Femur (tissue), 1 donor: ENCODE data around the gene GRAP.

Source experiments
- DNase-seq: peaks from one replicate; pipeline ENCODE4 v3.0.0-alpha.2; 2017

Gene GRAP

DNA sequence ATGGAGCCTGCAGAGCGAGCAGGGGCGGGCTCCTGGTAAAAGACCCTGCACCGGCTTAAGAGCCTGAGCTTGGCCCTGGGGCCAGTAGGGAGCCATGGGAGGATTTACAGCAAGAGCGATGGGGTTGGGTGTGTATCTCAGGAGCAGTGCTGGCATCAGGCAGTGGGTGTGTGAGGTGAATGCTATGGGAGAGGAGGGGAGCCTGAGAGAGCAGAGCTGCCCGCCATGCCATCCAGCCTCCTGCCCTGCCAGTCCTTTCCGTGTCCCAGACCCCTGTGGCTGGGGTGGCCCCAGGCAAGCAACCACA is 65.5 kb downstream of the GRAP start:
- DNase-seq, result no peak

DNA sequence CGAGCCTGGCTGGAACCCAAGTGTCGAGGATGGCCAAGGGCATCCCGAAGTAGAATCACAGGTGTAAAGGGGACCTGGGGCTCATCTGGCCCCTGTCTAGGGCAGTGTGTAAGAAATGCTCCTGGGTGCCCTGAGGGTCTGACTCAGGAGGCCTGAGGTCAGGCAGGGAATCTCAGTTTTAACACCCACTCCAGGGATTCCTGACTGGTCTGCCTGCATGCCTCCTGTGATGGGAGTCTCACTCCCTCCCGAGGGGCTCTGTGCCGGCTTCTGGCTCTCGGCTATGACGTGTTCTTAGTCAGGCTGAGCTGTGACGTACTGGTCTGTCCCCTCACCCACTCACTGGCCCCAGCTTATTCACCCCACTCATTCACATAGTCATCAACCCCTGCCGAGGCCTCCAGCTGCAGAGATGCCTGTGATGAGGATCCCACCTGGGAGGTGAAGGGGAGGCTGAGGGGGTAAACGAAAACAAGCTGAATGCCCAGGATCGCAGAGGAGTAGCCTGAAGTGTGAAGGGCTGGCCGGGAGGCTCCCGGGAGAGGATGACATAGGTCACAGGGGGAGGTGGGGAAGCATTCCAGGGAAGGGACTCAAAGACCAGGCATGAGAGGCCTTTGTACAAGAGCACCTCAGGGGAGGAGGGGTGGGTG is 65.9 kb downstream of the GRAP start:
- DNase-seq, result no peak

DNA sequence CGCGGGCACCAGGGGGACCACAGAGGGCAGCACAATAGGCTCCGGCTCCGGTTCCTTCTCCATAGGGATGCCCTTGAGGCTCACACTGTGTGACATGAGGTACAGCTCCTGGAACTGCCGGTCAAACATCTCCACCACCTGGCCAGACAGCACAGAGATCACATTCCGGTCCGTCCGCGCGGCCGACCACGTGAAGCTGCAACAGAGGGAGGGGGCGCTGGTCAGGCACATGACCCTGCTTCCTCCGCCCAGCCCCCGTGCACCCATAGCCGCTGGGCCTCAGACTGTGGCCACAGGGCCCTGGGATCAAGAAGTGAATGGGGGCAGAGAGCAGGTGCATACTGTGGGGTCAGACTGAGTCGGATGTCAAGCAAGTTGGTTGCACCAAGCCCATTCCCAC is 68.1 kb downstream of the GRAP start:
- no peak for DNase-seq

DNA sequence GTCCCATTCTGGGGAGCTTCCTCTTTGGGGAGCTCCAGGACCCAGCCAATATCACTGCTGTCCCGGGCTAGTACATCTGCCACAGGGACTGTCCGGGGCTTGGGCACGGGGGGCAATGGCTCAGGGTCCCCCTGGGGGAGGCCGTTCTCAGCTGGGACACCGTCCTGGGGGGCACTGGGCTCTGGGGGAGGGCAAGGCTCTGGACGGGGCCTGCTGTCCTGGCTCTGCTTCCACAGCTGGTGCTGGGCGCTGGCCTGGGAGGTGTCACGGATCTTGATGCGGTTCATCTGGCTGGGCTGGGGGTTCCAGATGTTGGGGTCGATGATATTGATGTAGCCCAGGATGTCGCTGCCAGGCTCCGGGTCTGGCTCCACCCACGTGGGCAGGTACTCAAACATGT is 68.7 kb downstream of the GRAP start:
- no peak for DNase-seq

DNA sequence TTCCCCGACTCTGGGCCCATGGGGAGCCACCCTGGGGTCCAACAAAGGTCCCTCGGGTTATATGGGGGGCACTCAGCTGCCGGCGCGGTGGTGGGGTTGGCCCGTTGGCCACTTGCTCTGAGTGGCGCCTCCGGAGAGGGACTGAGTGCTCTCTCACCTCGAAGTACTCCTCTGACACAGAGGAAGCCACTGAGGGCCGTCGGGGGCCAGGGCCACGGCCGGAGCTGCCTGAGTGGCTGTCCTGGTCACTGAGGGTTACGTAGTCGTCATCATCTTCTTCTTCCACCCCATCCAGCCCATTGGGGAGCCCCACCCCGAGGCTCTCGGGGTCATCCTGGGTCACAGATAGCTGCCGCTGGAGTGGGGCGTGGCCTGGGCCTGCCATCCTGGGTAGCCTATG is 69.1 kb downstream of the GRAP start:
- DNase-seq, result no peak

DNA sequence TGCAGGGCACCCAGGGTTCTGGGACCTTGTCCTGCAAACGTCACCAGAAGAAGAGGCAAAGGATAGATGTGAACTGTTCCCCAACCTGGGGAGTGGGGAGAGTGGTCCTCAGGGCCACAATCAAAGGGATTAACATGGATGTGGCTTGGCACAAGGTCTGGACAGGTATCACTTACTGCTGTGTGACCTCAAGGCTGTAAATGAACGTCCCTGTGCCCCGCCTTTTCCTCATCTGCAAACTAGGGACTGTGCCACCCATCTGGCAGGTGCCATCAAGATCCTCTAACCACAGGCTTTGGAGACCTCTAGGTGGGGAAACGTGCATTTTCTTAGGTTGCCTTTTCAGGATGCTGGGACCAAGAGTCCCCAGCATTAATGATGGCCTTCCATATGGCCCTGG is 69.7 kb downstream of the GRAP start:
- DNase-seq, result no peak

DNA sequence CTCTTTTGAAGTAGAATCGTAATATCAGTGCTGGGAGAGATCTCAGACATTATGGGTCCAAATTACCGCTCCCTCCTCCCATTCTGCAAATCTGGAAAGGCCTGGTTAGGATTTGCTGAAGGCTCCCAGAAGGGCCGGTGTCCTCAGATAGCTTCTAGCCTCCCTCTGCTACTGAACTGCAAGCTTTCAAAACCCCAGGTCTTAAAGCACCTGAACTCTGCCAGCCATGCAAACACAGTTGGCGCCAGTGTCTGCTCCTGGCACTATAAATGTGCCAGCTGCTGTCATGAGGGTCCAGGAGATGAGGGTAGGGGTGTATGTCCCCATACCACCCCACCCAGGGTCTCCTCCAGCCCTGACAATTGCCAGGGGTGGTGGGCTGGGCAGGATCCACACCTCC is 70.6 kb downstream of the GRAP start:
- no peak for DNase-seq

DNA sequence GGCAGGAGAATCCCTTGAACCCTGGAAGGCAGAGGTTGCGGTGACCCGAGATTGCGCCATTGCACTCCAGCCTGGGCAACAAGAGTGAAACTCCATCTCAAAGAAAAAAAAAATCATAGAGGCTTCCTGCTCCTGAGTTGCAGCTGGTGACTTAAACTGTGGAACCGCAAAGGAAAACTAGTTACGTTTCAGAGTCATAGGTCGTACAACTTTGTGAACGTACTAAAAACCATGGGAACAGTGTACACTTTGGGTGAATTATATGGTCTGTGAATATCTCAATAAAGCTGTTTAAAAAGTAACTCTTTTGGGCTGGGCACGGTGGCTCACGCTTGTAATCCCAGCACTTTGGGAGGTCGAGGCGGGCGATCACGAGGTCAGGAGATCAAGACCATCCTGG is 71.2 kb downstream of the GRAP start:
- no peak for DNase-seq

DNA sequence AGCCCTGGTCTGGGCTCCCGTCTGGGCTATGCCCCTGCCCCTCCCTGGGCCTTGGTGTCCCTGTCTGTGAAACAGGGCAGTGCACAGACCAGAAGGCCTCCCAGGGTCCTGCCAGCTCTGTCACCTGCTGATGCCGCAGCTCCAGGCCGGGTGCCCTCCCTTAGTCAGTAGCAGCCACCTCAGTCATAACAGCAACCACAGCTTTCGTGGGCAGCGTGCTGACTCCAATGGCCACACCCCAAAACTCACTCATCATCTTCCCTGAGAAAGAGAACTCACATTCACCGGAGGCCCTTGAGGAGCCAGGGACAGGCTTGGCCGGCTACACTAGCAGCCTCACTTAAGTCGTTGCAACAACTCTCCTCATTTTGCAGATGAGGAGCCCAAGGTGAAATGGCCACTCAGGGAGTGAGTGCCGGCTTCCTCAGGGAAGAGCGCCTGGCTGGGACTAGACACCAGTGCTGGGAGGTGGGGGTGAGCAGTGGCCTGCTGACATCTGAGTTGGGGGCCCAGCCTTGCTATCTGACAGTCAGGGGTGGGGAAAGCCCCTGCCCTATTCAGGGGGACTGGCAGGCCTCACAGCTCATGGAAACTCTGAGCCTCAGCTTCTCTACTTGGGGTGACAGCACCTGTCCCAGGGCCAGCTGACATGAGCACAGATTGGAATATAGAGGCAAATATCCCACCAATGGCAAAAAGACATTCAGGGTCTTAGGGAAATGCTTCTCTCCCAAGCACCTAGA is 72.2 kb downstream of the GRAP start:
- DNase-seq, result no peak

DNA sequence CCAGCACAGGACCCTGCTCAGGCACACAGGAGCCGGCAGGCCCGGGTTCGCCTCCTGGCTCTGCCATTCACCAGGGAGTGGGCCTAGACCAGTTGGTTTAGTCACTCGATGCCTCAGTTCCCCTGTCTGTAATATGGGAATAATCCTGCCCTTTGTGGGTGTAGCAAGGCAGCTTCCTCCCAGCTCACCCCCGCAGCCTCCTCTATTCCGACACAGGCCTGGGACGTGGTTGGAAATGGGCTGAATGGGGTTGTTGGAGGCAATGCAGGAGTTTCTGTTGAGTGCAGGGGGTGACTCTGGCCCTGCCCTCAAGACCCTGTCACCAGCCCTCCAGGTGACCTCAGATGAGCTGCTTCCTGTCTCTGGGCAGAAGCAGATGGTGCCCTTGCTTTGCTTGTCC is 75.0 kb downstream of the GRAP start:
- DNase-seq, result no peak
